Adrenal gland (tissue), 12 donors: Measurements from ENCODE around the gene SPAST. TPM values are rescaled to one million over a fixed set of nuclear protein-coding genes. Genes with fewer than 3 reads are reported as not detected.

Source experiments
- DNase-seq, 7 donors: peaks; one replicate each; pipeline ENCODE4 v3.0.0-alpha.2; 2019 to 2020
- H3K27ac ChIP-seq, 5 donors: fragments of 200-600 bp; sonication (generic) in 4 of 5; 1 replicate in 3 of 5; 2 replicates in 2 of 5; pipeline versions ENCODE4 v1.5.1 to v1.8.0; 2016 to 2020; ENCODE audit warnings: mild to moderate bottlenecking in 1 of 5
- H3K27me3 ChIP-seq: fragments of 200-600 bp; 2 replicates; pipeline ENCODE4 v1.8.0; 2021
- H3K36me3 ChIP-seq, 2 donors: fragments of 200-600 bp; replicated peaks in 1 of 2; 1 replicate in 1 of 2; 2 replicates in 1 of 2; pipeline versions ENCODE4 v1.5.1 to v1.8.0; 2018 to 2022
- H3K4me1 ChIP-seq, 2 donors: fragments of 200-600 bp; replicated peaks in 1 of 2; 1 replicate in 1 of 2; 2 replicates in 1 of 2; pipeline versions ENCODE4 v1.5.1 to v1.8.0; 2018 to 2021
- H3K4me3 ChIP-seq, 4 donors: fragments of 200-600 bp; sonication (generic) in 3 of 4; one replicate each; pipeline ENCODE4 v1.5.1; 2016 to 2018
- H3K9me3 ChIP-seq, 3 donors: fragments of 200-600 bp; sonication (generic) in 1 of 3; replicated peaks in 1 of 3; 1 replicate in 2 of 3; 2 replicates in 1 of 3; pipeline versions ENCODE4 v1.5.1 to v1.8.0; 2016 to 2021
- CTCF ChIP-seq, 6 experiments: fragments of 450-650 bp in 4 of 6; fragments of 200-600 bp in 2 of 6; sonication (generic) in 1 of 6; IDR thresholded peaks; 1 replicate in 5 of 6; 2 replicates in 1 of 6; pipeline versions ENCODE4 v1.5.1 to v1.8.0; 2016 to 2021; ENCODE audit warnings: antibody characterized with exemption in 6 of 6, mild to moderate bottlenecking in 2 of 6, moderate library complexity in 1 of 6
- POLR2A ChIP-seq, 2 donors: fragments of 450-650 bp; IDR thresholded peaks; one replicate each; pipeline ENCODE4 v1.6.1; 2017; ENCODE audit warnings: antibody characterized with exemption in 2 of 2, mild to moderate bottlenecking in 2 of 2, moderate library complexity in 1 of 2
- WGBS, 4 donors: extraction: QIAGEN DNeasy Blood & Tissue Kit in 2 of 4; methylation state at CpG; one replicate each; pipeline versions ENCODE4 v1.1.5 to v1.1.7; 2013 to 2017; 5-methylcytosine and 5-hydroxymethylcytosine counted together
- intact Hi-C, 2 donors: fragments of 100-400 bp; cut with DNase I; formaldehyde crosslinking; loops; one replicate each; pipeline versions ENCODE4 v1.14.1 to v1.15.0; 2022 to 2023
- polyA plus RNA-seq, 3 donors: library from polyadenylated mRNA; stranded (reverse); fragments of 200-250 nt in 2 of 3; fragments of 350-450 nt in 1 of 3; fragmentation: Illumina TruSeq in 1 of 3; extraction: RNeasy Lipid Tissue Mini Kit (QIAGEN cat#74804) in 1 of 3; gene quantifications; one replicate each; pipeline ENCODE4 v1.2.3, GENCODE V29; 2013 to 2014
- total RNA-seq, 9 donors: library from RNA; depleted of rRNA in 4 of 9; stranded (reverse); fragments of >200 nt in 4 of 9; fragments of 120-200 nt in 1 of 9; fragmentation: NEBNext Ultra II Directional in 1 of 9; extraction: Animal tissue kit (Norgen Biotek cat#: 25700) in 1 of 9; gene quantifications; one replicate each; pipeline versions ENCODE4 v1.1.0 to v1.2.4, GENCODE V29; 2013 to 2023
- donor health status: healthy with polysubstance abuse.
- donor health status: Bipolar disorder and iron deficiency.
- donor health status: DM: yes; HTN: yes; CAD: no.
- donor health status: DM: no; HTN: no; CAD: no.
- donor health status: DM: no; HTN: no; CAD: no.
- donor health status: DM: yes; HTN: yes; CAD: no.

The SPAST gene
- total and polyA plus RNA-seq, 12 donors, result 2.8 to 26.1 (median 15.2) TPM

- intact Hi-C loops, result no loop called here
Observed at GRCh38 chr2:32064021-32064601, 755 bp downstream of the SPAST start.

GRCh38 chr2:32064713-32065112 lies 1.4 kb downstream of the SPAST start:
- DNase-seq, result no peak
- 79 to 81% (median 80%) methylated on average over 8 of the region's 8 CpGs for WGBS, 4 donors
- intact Hi-C loops, result no loop called here
- Histone ChIP-seq H3K36me3 (no peaks in the 10 kb centered on the region), H3K4me1 (peaks cover 0 to 23% of the 10 kb centered on the region in 2 donors), H3K4me3 (peak overlapping the region in 3 of 4 donors; percentile 56 to 86 (median 75)), H3K27ac (peak overlapping the region in 3 of 5 donors; percentile 87 to 93 (median 92)), H3K9me3 (no peaks in the 10 kb centered on the region), H3K27me3 (no peaks in the 10 kb centered on the region)
- TF ChIP-seq POLR2A (IDR thresholded peaks at IDR 0.05) (no peak), CTCF (IDR thresholded peaks at IDR 0.05) (no peak)

More at GRCh38 chr2:32064021-32064601, 755 bp downstream of the SPAST start:
- H3K4me3 ChIP-seq, result peak overlapping the region; percentile 46 to 86 (median 66)
- H3K27ac ChIP-seq, result peak overlapping the region in 4 of 5 donors; percentile 87 to 93 (median 92)
- TF ChIP-seq CTCF (IDR thresholded peaks at IDR 0.05) (no peak), POLR2A (IDR thresholded peaks at IDR 0.05) (peak; percentile 35 to 65)
- 0 to 2% (median 0%) methylated on average over 13 to 40 of the region's 40 CpGs for WGBS, 4 donors
- H3K36me3 ChIP-seq, result no peaks in the 10 kb centered on the region
- DNase-seq, result peak in 4 of 7 donors; percentile 18 to 56 (median 23)
- H3K9me3 ChIP-seq, result no peaks in the 10 kb centered on the region
- no peaks in the 10 kb centered on the region for H3K27me3 ChIP-seq
- H3K4me1 ChIP-seq, result peaks cover 0 to 20% of the 10 kb centered on the region in 2 donors

GRCh38 chr2:32067549-32067948 lies 4.2 kb downstream of the SPAST start:
- TF ChIP-seq POLR2A (IDR thresholded peaks at IDR 0.05) (no peak), CTCF (IDR thresholded peaks at IDR 0.05) (no peak)
- DNase-seq, result no peak
- Histone ChIP-seq H3K36me3 (no peaks in the 10 kb centered on the region), H3K4me3 (no peak overlapping the region), H3K27me3 (no peaks in the 10 kb centered on the region), H3K9me3 (no peaks in the 10 kb centered on the region), H3K27ac (no peak overlapping the region), H3K4me1 (peaks cover 0 to 23% of the 10 kb centered on the region in 2 donors)
- 95 to 100% (median 97%) methylated on average over 2 of the region's 2 CpGs for WGBS, 4 donors
- intact Hi-C loops, result no loop called here

- intact Hi-C loops, result no loop called here
- Histone ChIP-seq H3K36me3 (no peaks in the 10 kb centered on the region), H3K27ac (no peak overlapping the region), H3K4me1 (peaks cover 0 to 13% of the 10 kb centered on the region in 2 donors), H3K27me3 (no peaks in the 10 kb centered on the region), H3K9me3 (no peaks in the 10 kb centered on the region), H3K4me3 (no peak overlapping the region)
- TF ChIP-seq POLR2A (IDR thresholded peaks at IDR 0.05) (no peak), CTCF (IDR thresholded peaks at IDR 0.05) (no peak)
- no peak for DNase-seq
- WGBS, 4 donors, result 84 to 94% (median 90%) methylated on average over 2 of the region's 2 CpGs
Observed at GRCh38 chr2:32074134-32074506, 10.8 kb downstream of the SPAST start.
